ENCODE results near the gene ST3GAL5.
A peak's percentile ranks its signal among the peaks of the same experiment; 100 is the strongest.
"Not testable (repeated sequence)": the region's sequence is repeated elsewhere in the genome, so short reads cannot be mapped to it uniquely, and the experiment has no call there.

ST3GAL5 gene

DNA sequence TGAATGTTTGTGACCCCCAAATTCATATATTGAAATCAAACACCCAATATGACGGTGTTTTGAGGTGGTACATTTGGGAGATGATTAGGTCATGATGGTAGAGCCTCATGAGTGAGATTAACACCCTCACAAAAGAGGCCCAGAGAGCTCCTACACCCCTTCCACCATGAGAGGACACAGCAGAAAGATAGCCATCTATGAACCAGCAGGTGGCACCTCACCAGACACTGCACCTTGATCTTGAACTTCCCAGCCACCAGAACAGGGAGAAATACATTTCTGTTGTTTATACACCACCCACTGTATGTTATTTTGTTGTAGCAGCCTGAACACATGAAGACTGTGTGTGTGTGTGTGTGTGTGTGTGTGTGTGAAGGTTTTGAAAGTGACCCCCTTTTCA is 58.1 kb downstream of the ST3GAL5 start:
- DNase-seq, result no peak

DNA sequence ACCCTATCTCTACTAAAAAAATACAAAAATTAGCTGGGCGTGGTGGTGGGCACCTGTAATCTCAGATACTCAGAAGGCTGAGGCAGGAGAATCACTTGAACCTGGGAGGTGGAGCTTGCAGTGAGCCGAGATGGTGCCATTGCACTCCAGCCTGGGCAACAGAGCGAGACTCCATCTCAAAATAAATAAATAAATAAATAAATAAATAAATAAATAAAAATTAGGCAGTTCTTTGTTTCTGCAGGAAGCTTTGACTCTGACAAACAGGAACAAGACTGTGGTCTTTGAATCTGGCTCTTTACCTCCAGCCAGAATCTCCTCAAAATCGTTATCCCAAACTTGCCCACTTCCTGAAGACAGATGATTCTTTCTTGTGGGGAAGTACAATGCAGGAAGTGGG is 59.4 kb downstream of the ST3GAL5 start:
- not testable (repeated sequence) for DNase-seq

DNA sequence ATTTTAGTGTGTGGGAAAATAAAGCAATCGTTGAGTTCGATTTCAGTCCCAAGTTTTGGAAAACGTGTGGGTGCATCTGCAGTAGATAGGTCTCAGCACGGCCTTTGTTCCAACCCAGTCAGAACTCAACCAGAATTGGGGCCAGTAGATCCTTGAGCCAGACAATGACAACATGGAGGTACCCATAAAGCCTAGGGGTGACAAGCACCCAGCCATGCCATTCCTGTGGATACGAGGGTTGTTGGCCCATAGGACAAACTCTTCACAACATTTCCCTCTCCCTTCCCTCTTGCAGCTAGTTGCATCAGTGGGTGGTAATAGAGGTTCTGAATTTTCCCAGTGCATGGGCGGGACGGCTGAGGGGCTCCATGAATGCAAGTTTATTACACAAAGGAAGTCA is 60.1 kb downstream of the ST3GAL5 start:
- DNase-seq, result no peak

DNA sequence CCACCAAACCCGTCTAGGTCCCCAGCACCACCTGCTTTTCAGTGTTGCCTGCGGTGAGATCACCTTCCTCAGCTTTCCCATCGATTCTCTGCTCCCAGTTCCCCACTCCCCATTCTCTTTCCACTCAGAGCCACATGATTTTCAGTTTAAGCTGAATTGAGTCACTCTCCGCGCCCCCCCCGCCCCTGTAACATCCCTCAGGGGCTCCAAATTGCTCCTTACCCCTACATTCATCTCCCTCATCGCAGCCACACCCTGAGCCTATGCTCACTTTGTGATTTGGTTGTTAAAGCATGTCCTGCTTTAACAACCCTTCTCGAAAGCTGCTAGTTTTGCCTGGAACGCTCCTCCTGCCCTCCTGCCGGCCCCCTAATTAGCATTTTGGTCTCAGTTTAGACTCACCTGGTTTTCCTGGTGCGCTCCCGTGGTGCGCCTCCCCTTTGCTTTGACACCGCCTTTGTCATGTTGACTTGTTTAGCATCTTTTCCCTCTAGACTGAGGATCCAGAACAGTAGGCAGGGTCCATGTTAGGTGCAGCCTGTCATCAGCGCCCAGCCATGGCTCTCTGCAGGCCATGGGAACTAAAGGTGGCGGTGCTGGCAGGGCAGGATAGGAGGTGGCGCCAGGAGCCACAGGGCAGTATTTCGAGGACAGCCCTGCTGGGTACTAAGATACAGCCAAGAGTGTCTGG is 60.8 kb downstream of the ST3GAL5 start:
- DNase-seq, result no peak

DNA sequence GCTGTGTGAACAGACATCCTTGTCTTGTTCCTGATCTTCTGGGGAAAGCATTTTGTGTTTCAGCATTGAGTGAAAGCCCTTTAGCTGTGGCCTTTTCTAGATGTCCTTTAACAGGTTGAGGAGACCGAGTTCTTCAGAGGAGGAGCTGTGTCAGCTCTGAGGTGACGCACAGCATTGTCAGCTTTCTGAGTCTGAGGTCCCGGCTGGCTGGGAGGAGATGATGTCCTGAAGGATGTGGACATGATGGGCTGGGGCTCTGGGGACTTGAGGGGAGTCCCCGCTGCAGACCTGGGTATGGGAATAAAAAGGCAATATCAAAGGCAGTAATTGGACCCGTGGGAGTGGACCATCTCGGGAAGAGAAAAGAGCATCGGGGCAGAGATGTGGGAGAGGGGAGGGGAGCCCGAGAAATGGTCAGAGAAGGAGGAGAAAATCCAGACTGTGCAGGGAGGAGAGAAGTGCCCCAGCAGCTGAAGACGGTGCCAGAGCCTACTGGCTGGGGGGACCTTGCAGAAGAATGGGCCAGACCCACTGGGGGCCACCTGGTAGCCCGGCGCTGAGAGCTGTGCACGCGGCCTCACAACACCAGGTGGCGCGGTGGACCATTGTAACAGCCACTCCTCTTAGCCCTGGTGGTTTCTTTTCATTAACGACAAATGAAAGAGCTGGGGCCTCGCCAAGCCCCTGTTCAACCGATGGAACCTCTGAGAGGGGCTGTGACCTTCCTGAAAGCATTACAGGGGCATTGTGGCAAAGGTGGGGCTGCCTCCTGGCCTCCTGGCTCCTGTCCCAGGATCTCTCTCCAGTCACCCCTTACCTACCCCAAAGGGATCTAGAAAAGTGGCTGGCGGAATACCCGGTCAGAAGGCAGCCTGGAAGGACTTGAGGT is 61.6 kb downstream of the ST3GAL5 start:
- DNase-seq, result peak; percentile 50

DNA sequence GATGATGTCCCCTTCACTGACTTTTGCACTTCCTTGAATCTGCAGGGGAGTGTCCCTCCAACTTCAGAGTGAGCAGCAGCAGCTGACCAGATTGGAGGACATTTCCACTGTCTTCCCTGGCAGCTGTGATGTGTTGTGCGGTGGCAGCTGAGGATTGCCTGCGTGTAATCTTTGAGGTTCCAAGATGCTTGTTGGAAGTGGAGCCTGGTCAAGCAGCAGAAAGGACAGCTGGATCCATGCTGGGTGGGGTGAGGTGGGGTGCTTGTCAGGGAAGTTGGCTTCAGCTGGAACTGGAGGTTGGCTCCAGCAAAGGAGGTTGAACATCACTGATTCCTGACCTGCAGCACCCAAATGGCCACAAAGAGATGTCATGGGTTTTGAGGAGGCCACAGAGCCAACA is 64.8 kb downstream of the ST3GAL5 start:
- no peak for DNase-seq

DNA sequence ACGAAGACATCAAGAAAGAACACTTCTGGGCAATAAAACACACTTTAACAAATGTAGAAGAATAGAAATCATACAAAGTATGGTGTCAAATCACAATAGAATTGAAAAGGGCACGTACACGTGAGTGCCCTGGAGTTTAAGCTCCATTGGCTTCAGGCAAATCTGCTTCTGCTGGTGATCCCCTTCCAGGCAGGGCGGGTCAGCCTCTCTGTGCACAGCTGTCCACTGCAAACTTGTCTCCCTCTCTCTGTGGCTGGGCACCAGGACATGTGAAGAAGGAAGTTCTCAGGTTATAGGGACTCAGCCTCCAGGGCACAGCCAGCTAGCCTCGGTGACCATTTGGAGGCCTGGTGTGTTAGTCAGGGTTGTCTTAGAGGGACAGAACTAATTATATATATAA is 66.0 kb downstream of the ST3GAL5 start:
- DNase-seq, result no peak

DNA sequence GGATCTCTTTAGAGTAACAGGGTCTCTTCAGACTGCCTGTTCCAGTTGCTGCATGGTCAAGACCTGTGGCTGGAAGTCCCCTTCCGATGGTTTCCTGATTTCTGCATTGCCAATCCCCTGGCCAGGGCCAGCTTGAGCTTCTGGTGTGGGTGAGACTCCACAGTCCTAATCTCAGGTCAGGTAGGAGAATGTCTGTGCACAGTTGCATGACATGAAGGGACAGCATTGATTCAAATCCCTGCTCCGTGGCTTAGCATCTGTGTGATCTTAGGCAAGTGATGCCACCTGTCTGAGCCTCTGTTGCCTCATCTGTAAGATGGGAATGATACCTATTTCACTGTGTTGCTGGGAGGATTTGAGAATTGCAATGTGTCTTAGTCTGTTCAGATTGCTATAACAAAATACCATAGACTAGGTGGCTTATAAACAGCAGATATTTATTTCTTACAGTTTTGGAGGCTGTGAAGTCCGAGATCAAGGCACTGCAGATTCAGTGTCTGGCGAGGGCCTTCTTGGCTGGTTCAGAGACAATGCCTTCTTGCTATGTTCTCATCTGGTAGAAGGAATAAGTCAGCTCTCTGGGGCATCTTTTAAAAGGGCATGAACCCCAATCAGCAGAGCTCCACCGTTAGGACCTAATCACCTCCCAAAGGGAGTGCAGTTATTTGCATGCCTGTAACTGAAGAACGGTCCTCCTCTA is 68.8 kb downstream of the ST3GAL5 start:
- DNase-seq, result no peak

DNA sequence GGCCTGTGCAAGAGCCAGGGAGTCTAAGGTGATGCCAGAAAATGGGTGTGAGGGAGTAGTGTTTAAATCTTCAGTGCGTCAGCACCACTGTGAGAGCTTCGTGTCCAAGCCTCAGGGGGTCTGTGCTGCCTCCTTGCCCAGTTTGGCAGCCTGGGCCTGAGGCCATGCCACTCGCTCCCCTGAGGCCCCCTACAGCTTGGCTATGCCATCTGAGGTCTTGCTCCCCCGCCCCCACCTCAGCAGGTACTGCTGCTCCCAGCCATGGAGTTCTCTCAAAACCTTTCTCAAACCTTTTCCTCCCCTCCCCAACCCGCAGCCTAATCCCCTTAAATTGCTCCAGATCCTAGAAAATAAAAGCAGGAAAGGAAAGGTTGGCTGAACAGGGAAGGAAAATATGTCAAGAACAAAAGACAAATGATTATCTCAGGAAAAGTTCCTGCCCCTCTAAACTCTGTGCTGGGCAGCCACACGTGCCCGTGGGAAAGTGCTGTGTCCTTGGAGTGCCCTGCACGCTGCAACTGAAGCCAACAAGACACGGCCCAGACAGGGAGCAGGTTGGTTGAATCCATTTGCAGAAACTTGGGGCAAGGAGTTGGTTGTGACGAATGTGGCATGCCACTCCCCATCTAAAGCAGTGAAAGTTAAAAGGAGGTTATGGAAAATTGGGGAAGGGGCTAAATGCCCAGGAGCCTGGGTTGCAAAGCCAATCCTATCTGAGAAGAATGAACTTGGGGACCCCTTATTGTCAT is 73.8 kb downstream of the ST3GAL5 start:
- DNase-seq, result no peak

DNA sequence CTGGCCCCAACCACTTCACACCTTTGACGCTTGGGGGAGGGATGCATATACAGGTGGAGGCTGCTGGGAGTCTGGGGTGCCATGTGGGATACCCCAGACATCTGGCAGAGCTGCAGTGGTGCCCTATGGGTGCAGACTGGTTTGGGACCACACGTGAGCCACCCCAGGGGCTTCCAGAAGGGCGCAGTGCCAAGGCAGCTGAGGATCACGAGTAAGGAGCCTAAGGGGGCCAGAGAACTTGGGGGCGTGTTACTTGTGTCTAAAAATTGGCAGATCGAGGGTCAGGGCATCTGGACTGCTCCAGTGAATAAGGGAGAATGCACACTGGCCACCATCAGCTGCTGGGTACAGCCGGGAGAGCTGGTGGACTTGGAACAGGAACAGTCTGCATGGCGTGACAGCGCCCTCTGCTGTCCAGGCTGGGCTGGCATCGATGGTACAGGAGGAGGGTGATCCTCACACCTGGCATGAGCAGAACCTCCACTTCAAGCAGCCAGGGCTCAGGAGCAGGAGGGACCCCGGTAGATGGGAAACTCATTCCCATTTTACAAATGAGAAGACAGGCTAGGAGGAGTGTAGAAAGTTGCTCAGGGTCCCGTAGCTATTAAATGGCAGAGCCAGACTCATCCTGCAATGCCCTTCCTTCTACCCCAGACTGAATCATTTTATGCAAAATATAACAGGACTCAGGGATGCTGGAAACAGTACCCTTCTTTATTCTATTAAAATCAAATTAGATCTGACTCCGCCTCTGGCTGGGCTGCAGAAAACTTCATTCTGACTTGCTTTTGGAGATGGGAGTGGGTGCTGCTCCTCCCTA is 74.6 kb downstream of the ST3GAL5 start:
- peak; percentile 53 for DNase-seq

DNA sequence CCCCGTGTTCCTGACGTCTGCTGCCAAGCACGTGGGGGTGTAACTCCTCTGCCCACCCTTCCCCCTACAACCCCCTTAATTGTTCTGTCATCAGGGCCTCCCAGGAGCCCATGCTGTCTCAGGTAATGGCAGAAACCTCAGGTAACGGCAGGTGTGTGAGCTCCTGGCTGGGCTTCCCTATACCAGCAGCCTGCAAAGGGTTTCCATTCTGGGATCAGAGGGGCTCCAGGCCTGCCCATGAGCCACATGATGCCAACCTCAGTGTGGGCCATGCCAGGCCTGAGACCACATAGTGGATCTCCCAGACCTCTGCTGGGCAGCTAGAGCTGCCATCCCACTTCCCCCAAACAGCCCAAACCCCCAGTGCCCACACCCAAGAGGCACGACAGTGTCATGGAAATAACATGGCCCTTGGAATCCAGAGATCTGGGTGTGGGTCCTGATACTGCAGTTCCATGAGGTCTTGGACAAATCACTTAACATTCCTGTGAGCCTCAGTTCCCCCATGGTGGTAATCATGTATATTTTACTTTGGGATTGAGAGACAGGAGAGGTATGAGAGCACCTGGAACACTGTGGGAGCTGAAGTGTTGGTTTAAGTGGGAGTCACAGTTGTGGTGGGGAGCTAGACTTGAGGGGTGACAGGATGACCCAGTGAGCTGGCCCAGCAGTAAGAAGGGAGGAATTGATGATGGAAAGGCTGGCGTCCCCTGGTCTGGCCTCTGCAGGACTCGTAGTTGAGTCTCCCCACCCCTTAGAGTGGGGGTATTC is 75.4 kb downstream of the ST3GAL5 start:
- no peak for DNase-seq

DNA sequence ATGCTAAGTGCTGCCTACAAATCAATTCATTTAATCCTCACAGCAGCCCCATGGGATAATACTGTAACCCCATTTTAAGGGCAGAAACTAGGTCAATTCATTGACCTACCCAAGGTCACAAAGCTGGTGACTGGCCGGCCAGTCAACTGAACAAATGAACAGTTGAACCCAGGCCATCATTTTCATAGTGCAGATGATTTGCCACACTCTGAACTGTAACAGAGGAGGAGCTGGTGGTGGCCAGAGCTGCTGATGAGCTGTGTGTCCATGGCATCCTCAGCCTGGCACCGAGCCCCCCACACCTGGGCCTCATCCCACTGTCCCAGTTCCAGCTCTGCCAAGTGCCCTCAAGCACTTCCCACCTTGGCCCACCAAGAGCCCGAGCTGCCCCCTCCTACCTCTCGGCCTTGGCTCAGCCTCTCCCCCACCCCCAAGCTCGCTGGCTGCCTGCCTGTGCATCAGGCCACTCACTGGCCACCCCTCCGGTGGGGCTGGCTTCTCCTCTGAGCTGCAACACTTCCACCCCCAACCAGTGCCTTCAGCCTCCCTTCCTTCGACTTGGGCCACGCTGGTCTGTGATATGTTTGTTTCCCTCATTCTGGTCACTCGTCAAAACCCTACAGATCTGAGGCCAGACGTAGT is 76.6 kb downstream of the ST3GAL5 start:
- no peak for DNase-seq

DNA sequence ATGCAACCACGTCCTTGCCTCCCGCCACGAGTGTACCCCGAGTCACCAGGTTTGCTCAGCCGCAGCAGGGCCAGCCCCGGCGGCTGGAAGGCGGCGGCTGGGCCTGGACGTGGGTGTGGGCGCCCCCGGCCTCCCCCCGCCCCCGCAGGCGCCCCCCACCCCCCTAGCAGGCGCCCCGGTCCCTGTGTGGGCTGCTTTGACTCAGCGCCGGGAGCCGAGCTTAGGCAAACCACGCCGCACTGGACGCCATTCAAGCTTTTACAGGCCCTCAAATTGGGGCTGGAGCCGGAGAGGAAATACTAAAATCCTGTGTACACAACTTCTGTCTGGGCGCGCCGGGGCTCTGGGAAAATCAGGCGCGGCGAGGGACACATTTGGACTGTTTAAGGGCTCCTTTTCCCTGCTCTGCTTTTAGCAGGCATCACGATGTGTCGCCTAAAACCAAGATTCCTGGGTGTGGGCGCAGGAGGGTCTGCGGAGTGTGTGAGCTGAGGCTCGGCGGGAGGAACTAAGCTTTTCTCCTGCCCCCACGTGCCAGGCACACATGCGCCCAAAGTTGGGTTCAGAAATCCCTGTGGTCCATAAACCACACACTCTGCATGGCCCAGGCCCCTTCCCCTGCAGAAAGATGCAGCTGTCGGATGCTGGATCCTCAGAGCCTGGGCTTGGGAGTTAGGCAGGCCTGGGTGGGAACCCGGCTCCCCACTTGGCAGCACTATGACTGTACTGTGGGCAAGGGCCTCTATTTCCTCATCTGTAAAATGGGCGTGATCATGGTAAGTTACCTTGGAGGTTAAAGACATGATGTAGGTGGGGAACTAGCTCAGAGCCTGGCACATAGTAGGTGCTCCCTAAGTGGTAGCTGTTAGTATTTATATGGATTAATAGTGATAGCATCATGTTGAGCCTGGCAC is 77.4 kb downstream of the ST3GAL5 start:
- DNase-seq, result no peak

DNA sequence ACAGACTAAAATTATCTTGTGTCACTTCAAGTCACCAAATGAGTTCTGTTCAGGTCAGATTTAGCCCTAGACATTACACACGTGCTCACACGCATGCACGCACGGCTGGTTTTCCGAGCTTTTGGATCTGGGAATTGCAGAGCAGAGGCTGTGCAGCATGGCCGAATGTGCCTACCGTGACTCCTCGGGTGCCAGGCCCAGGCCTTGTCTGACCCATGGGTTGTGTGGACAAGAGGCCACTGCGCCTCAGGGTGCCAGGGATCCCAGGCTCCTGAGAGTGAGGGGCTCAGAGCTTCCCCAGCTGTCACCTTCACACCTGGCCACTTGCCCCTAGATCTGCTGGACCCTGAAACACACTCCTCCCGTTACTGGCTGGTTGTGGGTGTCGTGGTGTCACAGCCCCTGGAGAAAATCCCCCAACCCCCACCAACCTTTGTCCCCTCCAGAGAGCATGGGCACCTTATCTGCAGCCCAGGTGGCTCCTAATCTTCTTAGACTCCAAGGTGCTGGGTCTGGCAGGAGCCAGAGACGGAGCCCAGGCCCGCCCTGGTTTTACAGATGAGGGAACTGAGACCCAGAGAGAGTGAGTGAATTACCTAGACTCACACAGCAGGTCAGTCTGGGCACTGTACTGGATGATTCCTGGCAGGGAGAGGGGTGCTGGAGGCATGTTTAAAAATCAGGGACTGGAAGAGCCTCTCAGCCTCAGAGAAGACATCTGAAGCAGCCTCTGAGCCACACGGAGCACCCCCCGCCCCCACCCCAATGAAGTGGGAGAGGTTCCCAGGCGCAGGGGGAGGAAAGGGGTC is 78.2 kb downstream of the ST3GAL5 start:
- no peak for DNase-seq

DNA sequence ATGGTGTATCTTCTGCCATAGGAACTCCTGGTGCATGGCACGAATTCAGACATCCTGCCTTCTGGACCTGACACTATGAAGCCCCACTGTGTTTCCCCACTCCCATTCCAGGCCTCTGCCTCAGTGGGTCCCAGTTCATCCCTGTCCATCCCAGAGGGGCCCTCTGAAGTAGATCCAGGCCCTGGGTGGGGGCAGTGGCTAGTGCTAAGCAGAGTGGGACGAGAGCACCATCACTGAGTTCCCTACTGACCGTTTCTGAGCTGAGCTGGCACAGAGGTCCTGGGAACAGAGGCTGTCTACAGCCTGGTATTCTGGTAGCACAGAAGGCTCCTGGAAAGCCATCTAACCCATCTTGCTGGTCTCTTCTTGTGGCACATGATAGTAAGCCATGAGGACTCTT is 81.0 kb downstream of the ST3GAL5 start:
- DNase-seq, result no peak

DNA sequence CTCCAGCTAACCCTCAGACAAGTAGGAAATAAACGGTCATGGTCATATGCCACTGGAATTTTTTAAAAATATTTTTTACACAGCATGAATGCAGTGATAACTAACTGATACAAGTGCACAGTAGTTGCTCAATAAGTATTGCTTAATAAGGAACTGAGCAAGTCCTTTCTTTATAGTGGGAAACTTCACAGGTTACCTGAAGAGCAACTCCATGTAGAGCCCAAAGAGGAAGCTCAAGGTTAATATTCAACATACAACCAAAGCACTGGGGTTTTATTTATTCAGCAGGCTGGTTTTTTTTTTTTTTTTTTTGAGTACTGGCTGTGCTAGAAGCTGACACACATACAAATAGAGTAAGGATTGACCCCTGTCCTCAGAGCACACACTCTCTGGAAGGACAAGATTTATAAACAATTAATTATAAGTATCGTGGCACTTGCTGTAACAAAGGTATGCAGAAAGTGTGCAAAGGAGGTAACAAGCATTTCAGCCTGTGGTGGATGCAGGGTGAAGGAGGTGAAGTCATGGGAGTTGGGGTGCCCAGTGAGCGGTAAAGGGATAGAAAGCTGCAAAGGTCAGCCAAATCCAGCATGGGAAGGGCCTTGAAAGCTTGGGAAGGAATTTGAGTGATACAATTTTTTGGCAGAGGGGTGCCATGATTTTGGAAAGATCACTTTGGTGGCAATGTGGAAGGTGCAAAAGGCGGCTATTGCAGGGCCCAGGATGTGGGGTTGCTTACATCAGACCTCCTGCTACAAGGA is 82.3 kb downstream of the ST3GAL5 start:
- no peak for DNase-seq

DNA sequence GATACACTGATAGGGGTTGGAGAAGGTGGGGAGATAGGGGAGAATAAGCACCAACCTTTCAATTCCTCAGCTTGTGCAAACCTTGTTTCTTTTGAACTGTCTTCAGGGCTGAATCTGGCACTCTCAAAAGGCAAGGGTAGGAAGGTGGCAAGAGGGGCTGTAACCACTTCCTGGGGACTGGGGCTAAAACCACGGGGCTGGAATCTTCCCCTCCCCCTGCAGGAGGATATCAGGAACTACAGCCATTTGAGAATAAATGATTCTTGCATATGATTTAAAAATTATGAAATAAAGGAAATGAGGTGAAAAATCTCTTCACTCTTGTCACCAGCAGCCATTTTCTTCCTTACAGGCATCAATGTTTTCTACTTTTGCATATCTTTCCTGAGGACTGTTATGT is 84.2 kb downstream of the ST3GAL5 start:
- no peak for DNase-seq

All from activated gamma-delta T cell (primary cell).